K562 (cell line): ENCODE measurements around the gene RRAS. TPM values are rescaled to one million over a fixed set of nuclear protein-coding genes. Genes with fewer than 3 reads are reported as not detected.

Source experiments
- BCL6 ChIP-seq: fragments of 250-450 bp; sonication (Bioruptor Pico); IDR thresholded peaks from 2 replicates; pipeline ENCODE4 v1.4.0; 2020
- C11orf30 ChIP-seq: fragments of 450-650 bp; IDR thresholded peaks from 2 replicates; pipeline ENCODE4 v1.6.1; 2016; ENCODE audit warnings: low read depth, mild to moderate bottlenecking
- FIP1L1 ChIP-seq: fragments of 200-400 bp; formaldehyde crosslinking; IDR thresholded peaks from 2 replicates; pipeline ENCODE4 v1.6.1; 2018; ENCODE audit warnings: mild to moderate bottlenecking, low read depth, low read length; ENCODE audit not compliant: poor library complexity, severe bottlenecking
- JUNB ChIP-seq: fragments of 450-650 bp; formaldehyde crosslinking; conservative IDR thresholded peaks from 2 replicates; pipeline ENCODE4 v1.4.0; 2020; ENCODE audit warnings: mild to moderate bottlenecking
- KDM5B ChIP-seq: fragments of 200-600 bp; sonication (generic); IDR thresholded peaks from 2 replicates; pipeline ENCODE4 v1.6.1; 2012; ENCODE audit warnings: low read depth, mild to moderate bottlenecking, moderate library complexity, low read length, control low read depth, inconsistent platforms; ENCODE audit not compliant: insufficient replicate concordance
- NFRKB ChIP-seq: fragments of 450-650 bp; IDR thresholded peaks from 2 replicates; pipeline ENCODE4 v1.6.1; 2016; ENCODE audit warnings: low read depth
- POLR2AphosphoS5 ChIP-seq: IDR thresholded peaks from 2 replicates; pipeline ENCODE4 v1.6.1; 2011; ENCODE audit warnings: mild to moderate bottlenecking, low read depth, low read length, moderate library complexity; ENCODE audit not compliant: control insufficient read depth, insufficient read depth
- POLR2B ChIP-seq: fragments of 450-650 bp; IDR thresholded peaks from 2 replicates; pipeline ENCODE4 v1.6.1; 2018; ENCODE audit warnings: low read depth; ENCODE audit not compliant: partially characterized antibody
- RBM25 ChIP-seq: fragments of 200-400 bp; formaldehyde crosslinking; IDR thresholded peaks from 2 replicates; pipeline ENCODE4 v1.6.1; 2018; ENCODE audit warnings: low read length, low read depth, moderate library complexity; ENCODE audit not compliant: severe bottlenecking
- RHOXF2B ChIP-seq: fragments of 250-450 bp; sonication (Bioruptor Pico); conservative IDR thresholded peaks from 2 replicates; pipeline ENCODE4 v1.5.1; 2021
- SPI1 ChIP-seq: IDR thresholded peaks from 2 replicates; pipeline ENCODE4 v1.6.1; 2011; ENCODE audit warnings: low read depth, low read length, control low read depth, borderline replicate concordance
- TEAD1 ChIP-seq, 2 experiments: fragments of 450-650 bp in 1 of 2; sonication (generic) in 1 of 2; formaldehyde crosslinking; IDR thresholded peaks; 2 replicates each; pipeline versions ENCODE4 v1.4.0 to v1.8.0; 2020 to 2022; ENCODE audit warnings: mild to moderate bottlenecking in 2 of 2, missing genetic modification reagents in 1 of 2
- TEAD2 ChIP-seq: fragments of 450-650 bp; IDR thresholded peaks from 2 replicates; pipeline ENCODE4 v1.6.1; 2016; ENCODE audit warnings: missing genetic modification characterization, control low read depth, missing compliant biosample characterization
- TOE1 ChIP-seq, 2 experiments: fragments of 450-650 bp in 1 of 2; sonication (generic) in 1 of 2; formaldehyde crosslinking in 1 of 2; IDR thresholded peaks; 2 replicates each; pipeline versions ENCODE4 v1.7.1 to v1.8.0; 2016 to 2022; ENCODE audit warnings: borderline replicate concordance in 2 of 2, mild to moderate bottlenecking in 2 of 2, antibody characterized with exemption in 1 of 2, inconsistent platforms in 1 of 2, low read depth in 1 of 2, missing genetic modification reagents in 1 of 2, moderate library complexity in 1 of 2
- TSC22D4 ChIP-seq: fragments of 450-650 bp; IDR thresholded peaks from 2 replicates; pipeline ENCODE4 v1.6.1; 2016; ENCODE audit warnings: missing genetic modification characterization, missing biosample characterization, control low read depth
- U2AF1 ChIP-seq: fragments of 200-400 bp; formaldehyde crosslinking; optimal IDR thresholded peaks from 2 replicates; pipeline ENCODE3; 2017; ENCODE audit warnings: mild to moderate bottlenecking, low read depth, low read length, moderate library complexity
- ZFX ChIP-seq: sonication (generic); formaldehyde crosslinking; IDR thresholded peaks from 2 replicates; pipeline ENCODE4 v1.8.0; 2022; ENCODE audit warnings: mild to moderate bottlenecking, missing genetic modification reagents, moderate library complexity
- ZNF184 ChIP-seq: sonication (generic); formaldehyde crosslinking; IDR thresholded peaks from 2 replicates; pipeline ENCODE4 v1.5.0; 2020; ENCODE audit warnings: missing genetic modification reagents
- ZNF232 ChIP-seq: sonication (generic); formaldehyde crosslinking; IDR thresholded peaks from 2 replicates; pipeline ENCODE4 v1.8.0; 2022; ENCODE audit warnings: mild to moderate bottlenecking, missing genetic modification reagents
- ZNF253 ChIP-seq: fragments of 250-450 bp; sonication (Bioruptor Pico); conservative IDR thresholded peaks from 2 replicates; pipeline ENCODE4 v1.6.1; 2021; ENCODE audit warnings: mild to moderate bottlenecking
- ZNF444 ChIP-seq: fragments of 250-450 bp; sonication (Bioruptor Pico); IDR thresholded peaks from 2 replicates; pipeline ENCODE4 v1.4.0; 2020; ENCODE audit warnings: mild to moderate bottlenecking, moderate library complexity
- ZNF551 ChIP-seq: fragments of 250-450 bp; sonication (Bioruptor Pico); IDR thresholded peaks from 2 replicates; pipeline ENCODE4 v1.5.0; 2021; ENCODE audit warnings: mild to moderate bottlenecking, moderate library complexity
- polyA plus RNA-seq, 8 experiments: library from polyadenylated mRNA; depleted of rRNA in 4 of 8; stranded (reverse) in 5 of 8; unstranded in 3 of 8; fragments of >200 nt; fragmentation: Nextera tagmentation in 2 of 8; fragmentation: Illumina TruSeq in 1 of 8; extraction: Ambion mirVana in 2 of 8; extraction: Trizol in 1 of 8; gene quantifications; 2 replicates each; pipeline versions ENCODE4 v1.2.1 to v1.2.3, GENCODE V29; 2011 to 2014; ENCODE audit warnings: inconsistent platforms in 1 of 8, missing spikeins in 1 of 8
- total RNA-seq, 7 experiments: library from RNA; depleted of rRNA in 6 of 7; stranded (reverse); fragments of >200 nt in 6 of 7; fragmentation: Illumina TruSeq in 2 of 7; extraction: Trizol in 2 of 7; gene quantifications; 2 replicates each; pipeline versions ENCODE4 v1.2.1 to v1.2.3, GENCODE V29; 2011 to 2021; ENCODE audit warnings: low replicate concordance in 1 of 7
- TF ChIP-seq, protein P1 (sequence below): IDR thresholded peaks from 2 replicates; pipeline ENCODE4 v1.6.1; 2012; ENCODE audit warnings: low read depth, low read length, improper control_type of control experiment, borderline replicate concordance
- TF ChIP-seq, protein P2 (sequence below): fragments of 250-450 bp; sonication (Bioruptor Pico); IDR thresholded peaks from 2 replicates; pipeline ENCODE4 v1.5.0; 2021
- TF ChIP-seq, protein P3 (sequence below), 2 experiments: IDR thresholded peaks; 2 replicates each; pipeline ENCODE4 v1.6.1; 2012; ENCODE audit warnings: improper control_type of control experiment in 2 of 2, low read depth in 2 of 2, low read length in 2 of 2, borderline replicate concordance in 1 of 2

The RRAS gene
- total and polyA plus RNA-seq, 9 of the 15 experiments (the other 6 are each of a cell fraction or from before 2014, with no cell fraction given): 0.70 to 17.3 (median 8.2) TPM

DNA sequence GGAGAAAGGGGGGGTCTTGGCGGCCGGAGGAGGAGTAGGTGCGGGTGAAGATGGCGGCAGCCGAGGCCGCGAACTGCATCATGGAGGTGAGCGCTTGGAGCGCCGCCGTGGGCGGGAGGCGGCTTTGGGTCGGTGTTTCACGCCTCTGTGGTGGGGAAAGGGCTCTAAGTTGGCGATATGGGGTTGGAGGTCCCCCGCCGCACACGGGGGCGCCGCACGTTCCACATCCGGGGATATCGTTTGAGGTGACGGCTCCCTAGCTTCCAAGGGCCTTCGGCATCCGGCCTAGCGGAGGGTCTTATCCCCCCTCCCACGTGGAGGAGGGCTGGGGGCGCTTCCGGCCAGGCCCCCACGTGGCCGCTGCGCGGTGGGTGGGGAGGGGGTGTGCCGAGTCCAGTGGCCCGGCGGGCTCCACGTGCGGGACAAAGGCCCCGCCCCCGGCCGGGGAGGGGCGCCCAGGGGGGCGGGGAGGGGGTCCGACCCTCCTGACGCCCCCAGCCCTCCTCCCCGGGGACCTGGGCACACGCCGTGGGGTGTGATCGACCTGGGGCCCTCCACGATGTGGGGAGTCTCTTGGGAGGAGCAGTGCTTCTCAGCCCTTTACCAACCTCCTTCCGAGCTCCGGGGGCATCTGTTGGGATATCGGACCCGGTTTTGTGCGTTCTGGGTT, 37.4 kb upstream of the RRAS start, which contains the start of gene PRMT1 (continued):
- TF ChIP-seq, protein P1, sequence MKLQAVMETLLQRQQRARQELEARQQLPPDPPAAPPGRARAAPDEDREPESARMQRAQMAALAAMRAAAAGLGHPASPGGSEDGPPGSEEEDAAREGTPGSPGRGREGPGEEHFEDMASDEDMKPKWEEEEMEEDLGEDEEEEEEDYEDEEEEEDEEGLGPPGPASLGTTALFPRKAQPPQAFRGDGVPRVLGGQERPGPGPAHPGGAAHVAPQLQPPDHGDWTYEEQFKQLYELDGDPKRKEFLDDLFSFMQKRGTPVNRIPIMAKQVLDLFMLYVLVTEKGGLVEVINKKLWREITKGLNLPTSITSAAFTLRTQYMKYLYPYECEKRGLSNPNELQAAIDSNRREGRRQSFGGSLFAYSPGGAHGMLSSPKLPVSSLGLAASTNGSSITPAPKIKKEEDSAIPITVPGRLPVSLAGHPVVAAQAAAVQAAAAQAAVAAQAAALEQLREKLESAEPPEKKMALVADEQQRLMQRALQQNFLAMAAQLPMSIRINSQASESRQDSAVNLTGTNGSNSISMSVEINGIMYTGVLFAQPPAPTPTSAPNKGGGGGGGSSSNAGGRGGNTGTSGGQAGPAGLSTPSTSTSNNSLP: no peak
- TF ChIP-seq TSC22D4 (tag) (no peak), JUNB (CRISPR knock-in tag) (no peak), POLR2AphosphoS5 (peak; percentile 73), U2AF1 (no peak), TOE1 (IDR thresholded peaks at IDR 0.05; ENCODE audit: borderline replicate concordance) (peak; percentile 17; the same call in 1 of the 2 replicates), TOE1 (CRISPR knock-in tag; IDR thresholded peaks at IDR 0.05; ENCODE audit: borderline replicate concordance, low read depth) (no peak), BCL6 (CRISPR knock-in tag) (no peak), FIP1L1 (peak; percentile 65), POLR2B (peak; percentile 83), NFRKB (peak; percentile 95), ZNF184 (CRISPR knock-in tag) (no peak), ZNF551 (CRISPR knock-in tag) (no peak), ZNF444 (CRISPR knock-in tag) (no peak), RHOXF2B (CRISPR knock-in tag) (no peak), SPI1 (no peak), ZNF253 (no peak), ZFX (CRISPR knock-in tag) (peak; percentile 67), ZNF232 (CRISPR knock-in tag) (no peak), TEAD1 (CRISPR knock-in tag; IDR thresholded peaks at IDR 0.05) (no peak), RBM25 (no peak), C11orf30 (no peak), TEAD2 (tag) (no peak), KDM5B (peak; percentile 81)
- TF ChIP-seq, protein P2, sequence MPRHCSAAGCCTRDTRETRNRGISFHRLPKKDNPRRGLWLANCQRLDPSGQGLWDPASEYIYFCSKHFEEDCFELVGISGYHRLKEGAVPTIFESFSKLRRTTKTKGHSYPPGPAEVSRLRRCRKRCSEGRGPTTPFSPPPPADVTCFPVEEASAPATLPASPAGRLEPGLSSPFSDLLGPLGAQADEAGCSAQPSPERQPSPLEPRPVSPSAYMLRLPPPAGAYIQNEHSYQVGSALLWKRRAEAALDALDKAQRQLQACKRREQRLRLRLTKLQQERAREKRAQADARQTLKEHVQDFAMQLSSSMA (CRISPR knock-in tag): no peak
- TF ChIP-seq, protein P3, sequence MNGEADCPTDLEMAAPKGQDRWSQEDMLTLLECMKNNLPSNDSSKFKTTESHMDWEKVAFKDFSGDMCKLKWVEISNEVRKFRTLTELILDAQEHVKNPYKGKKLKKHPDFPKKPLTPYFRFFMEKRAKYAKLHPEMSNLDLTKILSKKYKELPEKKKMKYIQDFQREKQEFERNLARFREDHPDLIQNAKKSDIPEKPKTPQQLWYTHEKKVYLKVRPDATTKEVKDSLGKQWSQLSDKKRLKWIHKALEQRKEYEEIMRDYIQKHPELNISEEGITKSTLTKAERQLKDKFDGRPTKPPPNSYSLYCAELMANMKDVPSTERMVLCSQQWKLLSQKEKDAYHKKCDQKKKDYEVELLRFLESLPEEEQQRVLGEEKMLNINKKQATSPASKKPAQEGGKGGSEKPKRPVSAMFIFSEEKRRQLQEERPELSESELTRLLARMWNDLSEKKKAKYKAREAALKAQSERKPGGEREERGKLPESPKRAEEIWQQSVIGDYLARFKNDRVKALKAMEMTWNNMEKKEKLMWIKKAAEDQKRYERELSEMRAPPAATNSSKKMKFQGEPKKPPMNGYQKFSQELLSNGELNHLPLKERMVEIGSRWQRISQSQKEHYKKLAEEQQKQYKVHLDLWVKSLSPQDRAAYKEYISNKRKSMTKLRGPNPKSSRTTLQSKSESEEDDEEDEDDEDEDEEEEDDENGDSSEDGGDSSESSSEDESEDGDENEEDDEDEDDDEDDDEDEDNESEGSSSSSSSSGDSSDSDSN (IDR thresholded peaks at IDR 0.05; ENCODE audit: borderline replicate concordance in 1 of 2, low read depth in 2 of 2, low read length in 2 of 2): no peak
